ENCODE results near the gene OTOA. TPM values are rescaled to one million over a fixed set of nuclear protein-coding genes. Genes with fewer than 3 reads are reported as not detected.
"Not testable (repeated sequence)": the region's sequence is repeated elsewhere in the genome, so short reads cannot be mapped to it uniquely, and the experiment has no call there.

Gene OTOA
- total RNA-seq, 1 experiment from 2014 or later = 0.10 TPM

GRCh38 chr16:21656795-21657768 is 6.7 kb upstream of the OTOA start:
- DNase-seq (ENCODE audit: low spot score) = peak; percentile 79
- in situ Hi-C loops (cut with HindIII; ENCODE audit: low sequenced_read_pairs) = no loop called here

- no peak for DNase-seq (ENCODE audit: low spot score)
- in situ Hi-C loops (cut with HindIII; ENCODE audit: low sequenced_read_pairs) = no loop called here
These were observed 4.6 kb upstream of the OTOA start for GRCh38 chr16:21659124-21659523.

GRCh38 chr16:21664801-21665492 is 1.2 kb downstream of the OTOA start:
- in situ Hi-C loops (cut with HindIII; ENCODE audit: low sequenced_read_pairs) = no loop called here

GRCh38 chr16:21666772-21667171 is 3.0 kb downstream of the OTOA start:
- DNase-seq (ENCODE audit: low spot score) = no peak
- in situ Hi-C loops (cut with HindIII; ENCODE audit: low sequenced_read_pairs) = no loop called here

More at GRCh38 chr16:21664801-21665492, 1.2 kb downstream of the OTOA start:
- no peak for DNase-seq (ENCODE audit: low spot score)

GRCh38 chr16:21667575-21667974 is 3.8 kb downstream of the OTOA start:
- in situ Hi-C loops (cut with HindIII; ENCODE audit: low sequenced_read_pairs) = no loop called here
- no peak for DNase-seq (ENCODE audit: low spot score)

- no peak for DNase-seq (ENCODE audit: low spot score)
- in situ Hi-C loops (cut with HindIII; ENCODE audit: low sequenced_read_pairs) = no loop called here
These were observed 9.7 kb downstream of the OTOA start for GRCh38 chr16:21673469-21673868.

- in situ Hi-C loops (cut with HindIII; ENCODE audit: low sequenced_read_pairs); DNase-seq (ENCODE audit: low spot score): not testable (repeated sequence)
These were observed 10.7 kb downstream of the OTOA start for GRCh38 chr16:21674456-21674855.

GRCh38 chr16:21680714-21681113 is 16.9 kb downstream of the OTOA start:
- in situ Hi-C loops (cut with HindIII; ENCODE audit: low sequenced_read_pairs); DNase-seq (ENCODE audit: low spot score): not testable (repeated sequence)

GRCh38 chr16:21683184-21683583 is 19.4 kb downstream of the OTOA start:
- no peak for DNase-seq (ENCODE audit: low spot score)
- in situ Hi-C loops (cut with HindIII; ENCODE audit: low sequenced_read_pairs) = no loop called here

GRCh38 chr16:21684199-21684598 is 20.4 kb downstream of the OTOA start:
- no peak for DNase-seq (ENCODE audit: low spot score)
- in situ Hi-C loops (cut with HindIII; ENCODE audit: low sequenced_read_pairs) = no loop called here

GRCh38 chr16:21685034-21685455 is 21.3 kb downstream of the OTOA start:
- no peak for DNase-seq (ENCODE audit: low spot score)
- in situ Hi-C loops (cut with HindIII; ENCODE audit: low sequenced_read_pairs) = loop anchor here (5.0 kb wide), 1 partner anchor 38 kb away; no protein-coding TSS in a partner anchor

- DNase-seq (ENCODE audit: low spot score) = no peak
- in situ Hi-C loops (cut with HindIII; ENCODE audit: low sequenced_read_pairs) = loop anchor here (5.0 kb wide), 1 partner anchor 42 kb away; no protein-coding TSS in a partner anchor
These were observed 25.3 kb downstream of the OTOA start for GRCh38 chr16:21689107-21689506.

- in situ Hi-C loops (cut with HindIII; ENCODE audit: low sequenced_read_pairs); DNase-seq (ENCODE audit: low spot score): not testable (repeated sequence)
These were observed 27.2 kb downstream of the OTOA start for GRCh38 chr16:21690967-21691366.

- in situ Hi-C loops (cut with HindIII; ENCODE audit: low sequenced_read_pairs) = no loop called here
- no peak for DNase-seq (ENCODE audit: low spot score)
These were observed 30.8 kb downstream of the OTOA start for GRCh38 chr16:21694609-21695008.

GRCh38 chr16:21697032-21697431 is 33.3 kb downstream of the OTOA start:
- in situ Hi-C loops (cut with HindIII; ENCODE audit: low sequenced_read_pairs) = no loop called here
- DNase-seq (ENCODE audit: low spot score) = no peak

- DNase-seq (ENCODE audit: low spot score) = no peak
- in situ Hi-C loops (cut with HindIII; ENCODE audit: low sequenced_read_pairs) = no loop called here
These were observed 34.6 kb downstream of the OTOA start for GRCh38 chr16:21698169-21699032.

GRCh38 chr16:21701271-21701670 is 37.5 kb downstream of the OTOA start:
- in situ Hi-C loops (cut with HindIII; ENCODE audit: low sequenced_read_pairs) = no loop called here
- DNase-seq (ENCODE audit: low spot score) = no peak

GRCh38 chr16:21702276-21702675 is 38.5 kb downstream of the OTOA start:
- in situ Hi-C loops (cut with HindIII; ENCODE audit: low sequenced_read_pairs) = no loop called here

GRCh38 chr16:21703156-21703555 is 39.4 kb downstream of the OTOA start:
- DNase-seq (ENCODE audit: low spot score) = no peak
- in situ Hi-C loops (cut with HindIII; ENCODE audit: low sequenced_read_pairs) = no loop called here

More at GRCh38 chr16:21702276-21702675, 38.5 kb downstream of the OTOA start:
- no peak for DNase-seq (ENCODE audit: low spot score)

Measured in G401 (cell line).